GM12878 (cell line): ENCODE measurements around the gene FRS3.

Experiments used
- BCL11A ChIP-seq: IDR thresholded peaks from 2 replicates; pipeline ENCODE4 v1.6.1; 2011; ENCODE audit warnings: low read depth, low read length
- FOXK2 ChIP-seq: fragments of 450-650 bp; IDR thresholded peaks from 2 replicates; pipeline ENCODE4 v1.6.1; 2017; ENCODE audit warnings: mild to moderate bottlenecking, moderate library complexity
- IKZF1 ChIP-seq: fragments of 450-650 bp; conservative IDR thresholded peaks from 2 replicates; pipeline ENCODE4 v1.6.1; 2017; ENCODE audit warnings: antibody characterized with exemption, mild to moderate bottlenecking
- JUND ChIP-seq: IDR thresholded peaks from 2 replicates; pipeline ENCODE4 v1.6.1; 2012; ENCODE audit warnings: low read depth, mild to moderate bottlenecking, low read length, improper control_type of control experiment, moderate library complexity
- POLR2AphosphoS5 ChIP-seq: IDR thresholded peaks from 2 replicates; pipeline ENCODE4 v1.6.1; 2011; ENCODE audit warnings: mild to moderate bottlenecking, low read length, inconsistent platforms
- RBBP5 ChIP-seq: fragments of 200-600 bp; sonication (generic); conservative IDR thresholded peaks from 2 replicates; pipeline ENCODE4 v1.6.1; 2016
- SIN3A ChIP-seq: IDR thresholded peaks from 2 replicates; pipeline ENCODE4 v1.6.1; 2012; ENCODE audit warnings: low read depth, low read length, improper control_type of control experiment
- TARDBP ChIP-seq: IDR thresholded peaks from 2 replicates; pipeline ENCODE4 v1.6.1; 2016; ENCODE audit warnings: borderline replicate concordance
- ZNF384 ChIP-seq: IDR thresholded peaks from 2 replicates; pipeline ENCODE4 v1.6.1; 2012; ENCODE audit warnings: low read depth, mild to moderate bottlenecking, low read length, improper control_type of control experiment, borderline replicate concordance
- ZNF622 ChIP-seq: fragments of 450-650 bp; IDR thresholded peaks from 2 replicates; pipeline ENCODE4 v1.6.1; 2017; ENCODE audit warnings: mild to moderate bottlenecking, inconsistent platforms
- TF ChIP-seq, protein P1 (sequence below), 3 experiments: IDR thresholded peaks in 2 of 3; conservative IDR thresholded peaks in 1 of 3; 2 replicates each; pipeline ENCODE4 v1.5.1; 2011; ENCODE audit warnings: low read depth in 3 of 3, low read length in 3 of 3, mild to moderate bottlenecking in 3 of 3, control low read depth in 2 of 3, moderate library complexity in 2 of 3, inconsistent platforms in 1 of 3, mixed read lengths in 1 of 3; ENCODE audit not compliant: control insufficient read depth in 2 of 3, insufficient read depth in 1 of 3; ENCODE audit errors: extremely low read depth in 1 of 3
- TF ChIP-seq, protein P2 (sequence below): fragments of 450-650 bp; formaldehyde crosslinking; IDR thresholded peaks from 2 replicates; pipeline ENCODE4 v1.4.0; 2020; ENCODE audit warnings: mild to moderate bottlenecking, moderate library complexity

- TF ChIP-seq SIN3A (no peak), ZNF384 (no peak), IKZF1 (no peak), BCL11A (no peak), TARDBP (no peak), JUND (no peak), POLR2AphosphoS5 (no peak), RBBP5 (no peak), FOXK2 (no peak), ZNF622 (no peak)
- TF ChIP-seq, protein P1, sequence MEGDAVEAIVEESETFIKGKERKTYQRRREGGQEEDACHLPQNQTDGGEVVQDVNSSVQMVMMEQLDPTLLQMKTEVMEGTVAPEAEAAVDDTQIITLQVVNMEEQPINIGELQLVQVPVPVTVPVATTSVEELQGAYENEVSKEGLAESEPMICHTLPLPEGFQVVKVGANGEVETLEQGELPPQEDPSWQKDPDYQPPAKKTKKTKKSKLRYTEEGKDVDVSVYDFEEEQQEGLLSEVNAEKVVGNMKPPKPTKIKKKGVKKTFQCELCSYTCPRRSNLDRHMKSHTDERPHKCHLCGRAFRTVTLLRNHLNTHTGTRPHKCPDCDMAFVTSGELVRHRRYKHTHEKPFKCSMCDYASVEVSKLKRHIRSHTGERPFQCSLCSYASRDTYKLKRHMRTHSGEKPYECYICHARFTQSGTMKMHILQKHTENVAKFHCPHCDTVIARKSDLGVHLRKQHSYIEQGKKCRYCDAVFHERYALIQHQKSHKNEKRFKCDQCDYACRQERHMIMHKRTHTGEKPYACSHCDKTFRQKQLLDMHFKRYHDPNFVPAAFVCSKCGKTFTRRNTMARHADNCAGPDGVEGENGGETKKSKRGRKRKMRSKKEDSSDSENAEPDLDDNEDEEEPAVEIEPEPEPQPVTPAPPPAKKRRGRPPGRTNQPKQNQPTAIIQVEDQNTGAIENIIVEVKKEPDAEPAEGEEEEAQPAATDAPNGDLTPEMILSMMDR (IDR thresholded peaks at IDR 0.05 in 2 of 3, conservative IDR thresholded peaks at IDR 0.05 in 1 of 3; ENCODE audit: control insufficient read depth in 2 of 3, extremely low read depth in 1 of 3, insufficient read depth in 1 of 3, low read depth in 3 of 3, low read length in 3 of 3): no peak
- TF ChIP-seq, protein P2, sequence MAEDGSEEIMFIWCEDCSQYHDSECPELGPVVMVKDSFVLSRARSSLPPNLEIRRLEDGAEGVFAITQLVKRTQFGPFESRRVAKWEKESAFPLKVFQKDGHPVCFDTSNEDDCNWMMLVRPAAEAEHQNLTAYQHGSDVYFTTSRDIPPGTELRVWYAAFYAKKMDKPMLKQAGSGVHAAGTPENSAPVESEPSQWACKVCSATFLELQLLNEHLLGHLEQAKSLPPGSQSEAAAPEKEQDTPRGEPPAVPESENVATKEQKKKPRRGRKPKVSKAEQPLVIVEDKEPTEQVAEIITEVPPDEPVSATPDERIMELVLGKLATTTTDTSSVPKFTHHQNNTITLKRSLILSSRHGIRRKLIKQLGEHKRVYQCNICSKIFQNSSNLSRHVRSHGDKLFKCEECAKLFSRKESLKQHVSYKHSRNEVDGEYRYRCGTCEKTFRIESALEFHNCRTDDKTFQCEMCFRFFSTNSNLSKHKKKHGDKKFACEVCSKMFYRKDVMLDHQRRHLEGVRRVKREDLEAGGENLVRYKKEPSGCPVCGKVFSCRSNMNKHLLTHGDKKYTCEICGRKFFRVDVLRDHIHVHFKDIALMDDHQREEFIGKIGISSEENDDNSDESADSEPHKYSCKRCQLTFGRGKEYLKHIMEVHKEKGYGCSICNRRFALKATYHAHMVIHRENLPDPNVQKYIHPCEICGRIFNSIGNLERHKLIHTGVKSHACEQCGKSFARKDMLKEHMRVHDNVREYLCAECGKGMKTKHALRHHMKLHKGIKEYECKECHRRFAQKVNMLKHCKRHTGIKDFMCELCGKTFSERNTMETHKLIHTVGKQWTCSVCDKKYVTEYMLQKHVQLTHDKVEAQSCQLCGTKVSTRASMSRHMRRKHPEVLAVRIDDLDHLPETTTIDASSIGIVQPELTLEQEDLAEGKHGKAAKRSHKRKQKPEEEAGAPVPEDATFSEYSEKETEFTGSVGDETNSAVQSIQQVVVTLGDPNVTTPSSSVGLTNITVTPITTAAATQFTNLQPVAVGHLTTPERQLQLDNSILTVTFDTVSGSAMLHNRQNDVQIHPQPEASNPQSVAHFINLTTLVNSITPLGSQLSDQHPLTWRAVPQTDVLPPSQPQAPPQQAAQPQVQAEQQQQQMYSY (CRISPR knock-in tag): no peak
Measured at GRCh38 chr6:41746107-41746506, 33.6 kb downstream of the FRS3 start.
